Endothelial cell of umbilical vein (primary cell): Measurements from ENCODE around the gene ATXN7L1.

Experiments
- EZH2 ChIP-seq: IDR thresholded peaks from 2 replicates; pipeline ENCODE4 v1.6.1; 2012; ENCODE audit warnings: borderline replicate concordance, low read depth, mild to moderate bottlenecking, moderate library complexity, low read length, inconsistent platforms; ENCODE audit not compliant: severe bottlenecking
- FOS ChIP-seq: IDR thresholded peaks from 2 replicates; pipeline ENCODE4 v1.6.1; 2011; ENCODE audit warnings: mild to moderate bottlenecking, low read length, moderate library complexity, borderline replicate concordance; ENCODE audit not compliant: insufficient read depth
- JUN ChIP-seq: IDR thresholded peaks from 2 replicates; pipeline ENCODE4 v1.6.1; 2011; ENCODE audit warnings: borderline replicate concordance, low read depth; ENCODE audit not compliant: insufficient read length, insufficient read depth
- MYC ChIP-seq: IDR thresholded peaks from one replicate; pipeline ENCODE4 v1.6.1; 2011; ENCODE audit warnings: mild to moderate bottlenecking, low read depth, low read length
- POLR2A ChIP-seq: IDR thresholded peaks from 2 replicates; pipeline ENCODE4 v1.6.1; 2012; ENCODE audit warnings: low read depth, mild to moderate bottlenecking, control low read depth, low read length
- POLR2AphosphoS5 ChIP-seq: IDR thresholded peaks from 2 replicates; pipeline ENCODE4 v1.6.1; 2012; ENCODE audit warnings: low read depth, mild to moderate bottlenecking, control low read depth, low read length, moderate library complexity; ENCODE audit not compliant: insufficient read depth
- TF ChIP-seq, protein P1 (sequence below), 2 donors: IDR thresholded peaks; 1 replicate in 1 of 2; 2 replicates in 1 of 2; pipeline ENCODE4 v1.5.1; 2011; ENCODE audit warnings: low read length in 2 of 2, mild to moderate bottlenecking in 2 of 2, moderate library complexity in 2 of 2, control low read depth in 1 of 2, inconsistent platforms in 1 of 2, low read depth in 1 of 2; ENCODE audit not compliant: insufficient read depth in 1 of 2; ENCODE audit errors: extremely low read depth in 1 of 2
- TF ChIP-seq, protein P2 (sequence below): IDR thresholded peaks from 2 replicates; pipeline ENCODE4 v1.6.1; 2011; ENCODE audit not compliant: insufficient read depth, insufficient read length

GRCh38 chr7:105707967-105708762 is 168.2 kb downstream of the ATXN7L1 start:
- TF ChIP-seq, protein P1, sequence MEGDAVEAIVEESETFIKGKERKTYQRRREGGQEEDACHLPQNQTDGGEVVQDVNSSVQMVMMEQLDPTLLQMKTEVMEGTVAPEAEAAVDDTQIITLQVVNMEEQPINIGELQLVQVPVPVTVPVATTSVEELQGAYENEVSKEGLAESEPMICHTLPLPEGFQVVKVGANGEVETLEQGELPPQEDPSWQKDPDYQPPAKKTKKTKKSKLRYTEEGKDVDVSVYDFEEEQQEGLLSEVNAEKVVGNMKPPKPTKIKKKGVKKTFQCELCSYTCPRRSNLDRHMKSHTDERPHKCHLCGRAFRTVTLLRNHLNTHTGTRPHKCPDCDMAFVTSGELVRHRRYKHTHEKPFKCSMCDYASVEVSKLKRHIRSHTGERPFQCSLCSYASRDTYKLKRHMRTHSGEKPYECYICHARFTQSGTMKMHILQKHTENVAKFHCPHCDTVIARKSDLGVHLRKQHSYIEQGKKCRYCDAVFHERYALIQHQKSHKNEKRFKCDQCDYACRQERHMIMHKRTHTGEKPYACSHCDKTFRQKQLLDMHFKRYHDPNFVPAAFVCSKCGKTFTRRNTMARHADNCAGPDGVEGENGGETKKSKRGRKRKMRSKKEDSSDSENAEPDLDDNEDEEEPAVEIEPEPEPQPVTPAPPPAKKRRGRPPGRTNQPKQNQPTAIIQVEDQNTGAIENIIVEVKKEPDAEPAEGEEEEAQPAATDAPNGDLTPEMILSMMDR (IDR thresholded peaks at IDR 0.05; ENCODE audit: extremely low read depth in 1 of 2, insufficient read depth in 1 of 2, low read depth in 1 of 2, low read length in 2 of 2): no peak
- TF ChIP-seq FOS (no peak), POLR2AphosphoS5 (no peak), JUN (no peak), EZH2 (no peak), POLR2A (no peak), MYC (no peak)
- TF ChIP-seq, protein P2, sequence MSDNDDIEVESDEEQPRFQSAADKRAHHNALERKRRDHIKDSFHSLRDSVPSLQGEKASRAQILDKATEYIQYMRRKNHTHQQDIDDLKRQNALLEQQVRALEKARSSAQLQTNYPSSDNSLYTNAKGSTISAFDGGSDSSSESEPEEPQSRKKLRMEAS: no peak
